IPS DF 4.7 (cell line): ENCODE measurements around the gene KRTAP10-3.
"Not testable (repeated sequence)": the region's sequence is repeated elsewhere in the genome, so short reads cannot be mapped to it uniquely, and the experiment has no call there.

Experiments
- DNase-seq: peaks from one replicate; pipeline ENCODE4 v3.0.0-alpha.2; 2013; ENCODE audit warnings: low spot score; ENCODE audit errors: extremely low read depth

The KRTAP10-3 gene

DNA sequence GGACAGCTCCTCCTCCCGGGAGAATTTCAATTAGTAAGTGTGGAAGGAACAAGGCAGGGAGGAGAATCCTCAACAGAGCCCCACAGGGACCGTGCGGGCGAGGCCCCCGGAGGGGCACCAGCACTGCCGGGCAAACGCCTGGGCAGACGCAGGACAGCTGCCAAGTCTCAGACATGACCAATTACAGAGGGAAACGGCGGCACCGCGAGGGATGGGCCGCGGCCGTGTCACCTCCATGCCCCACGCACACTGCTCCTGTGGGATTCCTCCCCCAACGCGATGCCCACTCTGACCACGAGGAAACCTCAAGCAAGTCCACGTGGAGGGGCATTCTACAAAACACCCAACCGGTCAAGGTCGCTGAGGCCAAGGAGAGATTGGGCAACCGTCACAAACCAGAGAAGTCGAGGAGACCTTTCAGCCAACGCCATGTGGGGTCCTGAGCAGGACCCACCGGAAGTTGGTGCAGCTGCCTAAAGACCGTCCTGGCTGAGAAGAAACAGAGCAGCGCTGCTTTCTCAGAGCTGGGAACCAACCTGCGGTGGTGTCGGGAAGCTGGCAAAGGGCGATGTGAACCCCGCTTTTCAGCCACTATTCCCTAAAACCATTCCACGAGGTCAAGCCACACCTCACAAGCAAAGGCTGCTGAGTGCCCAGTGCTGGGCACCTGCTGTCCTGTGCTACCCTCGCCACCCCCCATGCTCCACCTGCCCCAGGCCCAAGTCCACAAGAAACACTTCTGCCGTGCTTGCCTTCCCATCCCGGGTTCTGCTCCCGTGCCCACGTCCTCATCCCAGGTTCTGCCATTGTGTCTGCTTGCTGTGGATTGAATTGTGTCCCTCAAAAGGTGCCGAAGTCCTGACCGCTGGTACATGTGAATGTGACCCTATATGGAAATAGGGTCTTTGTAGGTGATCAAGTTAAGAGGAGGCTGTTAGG, 13.5 kb upstream of the KRTAP10-3 start:
- no peak for DNase-seq

DNA sequence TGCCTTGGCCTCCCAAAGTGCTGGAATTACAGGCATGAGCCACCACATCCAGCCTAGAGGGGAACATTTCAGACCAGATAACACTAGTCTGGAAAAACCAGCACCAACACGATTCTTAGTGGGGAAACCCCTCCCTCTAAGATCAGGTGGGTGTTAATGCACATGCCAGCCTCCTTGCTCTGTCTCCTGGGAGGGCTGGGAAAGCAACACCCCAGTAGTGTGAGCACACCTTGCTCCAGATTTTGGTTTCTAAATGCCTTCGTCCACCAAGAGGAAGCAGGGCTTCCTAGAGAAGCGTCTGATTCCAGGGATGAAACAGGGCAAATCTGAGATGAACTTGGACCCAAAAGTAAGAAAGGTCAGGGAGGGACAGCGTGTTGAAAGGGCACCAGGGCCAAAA, 12.7 kb upstream of the KRTAP10-3 start:
- no peak for DNase-seq

DNA sequence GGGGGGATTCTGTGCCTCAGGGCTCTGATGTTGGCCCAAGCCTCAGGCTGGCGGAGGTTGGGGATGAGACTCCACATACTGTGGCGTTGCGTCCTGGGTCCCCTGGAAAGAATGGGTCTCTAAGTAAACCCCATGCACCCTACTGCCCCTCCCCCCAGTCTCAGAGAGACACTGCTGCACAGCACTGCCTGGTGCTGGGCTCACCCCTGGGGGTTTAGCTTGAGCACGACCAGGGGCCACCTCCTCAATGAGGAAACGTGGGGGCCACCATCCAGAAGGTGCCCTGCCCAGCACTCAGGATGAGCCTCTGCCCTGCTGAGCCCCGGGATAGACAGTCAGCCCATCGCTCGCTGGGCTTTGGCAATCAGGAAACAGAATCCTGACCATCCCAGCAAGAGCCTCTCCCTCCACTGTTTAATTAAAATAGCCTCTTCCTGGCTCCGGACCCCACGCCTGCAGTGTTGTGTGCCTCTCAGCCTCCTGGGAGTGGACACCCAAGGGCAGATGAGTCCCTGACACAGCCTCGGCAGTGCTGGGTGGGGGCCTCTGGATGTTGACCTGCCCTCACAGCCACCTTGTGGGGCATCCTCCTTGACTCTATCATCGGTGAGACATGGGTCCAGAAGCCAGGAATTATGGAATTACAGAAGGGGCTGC, 11.4 kb upstream of the KRTAP10-3 start:
- DNase-seq: no peak

DNA sequence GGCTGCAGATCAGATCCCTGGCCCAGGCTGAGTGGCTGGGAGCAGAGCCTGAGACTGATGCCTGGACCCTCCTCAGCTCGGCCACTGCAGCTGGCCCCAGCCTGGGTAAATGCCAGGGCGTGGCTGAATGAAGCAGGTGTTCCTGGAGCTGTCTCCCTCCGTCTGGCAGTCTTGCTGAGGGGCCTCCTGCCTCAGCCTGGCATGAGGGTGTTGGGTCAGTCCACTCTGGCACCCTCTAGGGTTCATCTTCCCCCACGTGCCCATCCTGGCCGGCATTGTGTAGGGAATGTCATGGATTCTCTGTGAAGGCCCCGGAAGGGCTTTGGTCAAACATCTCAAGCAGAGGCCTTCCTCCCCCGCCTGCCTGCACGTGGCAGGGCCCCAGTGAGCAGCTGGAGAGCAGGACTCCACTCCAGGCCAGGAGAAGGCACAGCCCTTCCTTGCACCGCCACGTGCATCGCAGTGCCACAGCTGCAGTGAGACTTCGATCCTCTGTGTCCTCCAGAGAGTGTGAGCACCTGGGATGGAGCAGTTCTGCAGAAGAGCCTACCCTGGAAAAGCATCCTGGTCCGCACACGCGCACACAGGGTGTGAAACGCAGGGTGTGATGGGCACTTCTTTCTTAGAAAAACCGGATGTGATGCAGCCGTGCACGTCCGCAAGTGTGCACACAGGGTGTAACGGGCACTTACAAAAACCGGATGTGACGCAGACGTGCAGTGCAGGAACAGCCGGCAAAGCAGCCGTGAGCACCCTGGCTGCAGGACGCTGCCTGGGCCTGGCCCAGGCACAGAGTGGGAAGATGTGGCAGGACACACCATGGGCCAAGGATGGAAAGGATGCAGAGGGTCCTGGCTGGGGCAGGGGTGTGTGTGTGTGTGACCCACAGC, 10.3 kb upstream of the KRTAP10-3 start:
- no peak for DNase-seq

DNA sequence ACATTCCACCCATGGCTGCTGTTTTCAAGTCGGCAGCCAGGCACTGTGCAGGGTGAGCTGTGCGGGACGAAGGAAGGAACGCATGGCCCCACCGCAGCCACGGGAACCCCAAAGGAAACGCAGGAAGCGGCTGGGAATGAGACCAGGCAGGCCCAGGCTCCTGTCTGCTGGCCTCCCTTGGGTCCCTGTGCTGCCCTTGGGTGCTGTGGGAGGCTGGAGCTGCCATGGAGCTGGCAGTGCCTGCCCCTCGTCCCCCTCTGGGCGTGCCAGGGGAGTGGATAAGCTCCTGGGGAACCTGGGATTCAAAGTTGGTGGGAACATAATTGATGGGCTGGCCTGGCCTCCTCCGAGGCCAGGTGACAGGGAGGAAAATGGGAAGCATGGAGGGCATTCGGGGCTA, 9.7 kb upstream of the KRTAP10-3 start:
- DNase-seq: no peak

- DNase-seq: no peak
These were observed 9.0 kb upstream of the KRTAP10-3 start for GRCh38 chr21:44567481-44568171.

DNA sequence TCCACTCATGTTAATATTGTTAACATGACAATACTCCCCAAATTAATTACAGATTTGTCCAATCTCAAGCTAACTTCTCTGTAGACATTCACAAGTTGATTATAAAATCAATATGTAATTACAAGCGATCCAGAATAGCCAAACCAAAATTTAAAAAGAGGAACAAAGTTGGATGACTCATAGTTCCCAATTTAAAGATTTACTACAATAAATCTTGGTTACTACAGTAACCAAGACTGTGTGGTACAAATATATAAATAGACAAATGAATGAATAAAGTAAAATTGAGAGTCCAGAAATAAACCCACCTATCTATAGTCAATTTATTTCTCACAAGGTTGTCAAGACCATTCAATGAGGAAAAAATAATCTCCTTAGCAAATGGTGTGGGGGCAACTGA, 7.8 kb upstream of the KRTAP10-3 start:
- no peak for DNase-seq

- no peak for DNase-seq
These were observed 6.4 kb upstream of the KRTAP10-3 start for GRCh38 chr21:44564886-44565598.

- DNase-seq: no peak
These were observed 5.5 kb upstream of the KRTAP10-3 start for GRCh38 chr21:44564099-44564498.

GRCh38 chr21:44558329-44558675, 293 bp downstream of the KRTAP10-3 start:
- DNase-seq: not testable (repeated sequence)

- DNase-seq: no peak
These were observed 885 bp downstream of the KRTAP10-3 start for GRCh38 chr21:44557491-44558328.

DNA sequence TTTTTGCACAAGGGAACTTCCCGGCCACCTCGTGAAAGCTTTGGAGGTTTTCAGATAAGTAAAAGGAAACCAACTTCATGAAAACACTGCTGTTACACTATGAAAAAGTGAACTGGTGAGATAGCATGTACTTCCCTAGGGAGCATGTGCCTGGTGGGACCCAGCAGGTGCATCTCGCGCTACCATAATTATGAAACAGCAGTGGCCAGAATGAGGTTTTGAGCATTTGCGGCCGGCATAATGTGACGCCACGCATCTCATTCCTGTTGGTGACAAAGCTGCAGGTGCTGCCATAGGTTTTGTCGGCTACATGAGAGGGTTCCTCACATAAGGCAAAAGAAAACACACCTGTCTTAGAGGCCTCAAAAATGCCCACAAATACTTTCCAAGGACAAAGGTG, 1.7 kb downstream of the KRTAP10-3 start:
- no peak for DNase-seq

- no peak for DNase-seq
These were observed 3.3 kb downstream of the KRTAP10-3 start for GRCh38 chr21:44555200-44555875.

DNA sequence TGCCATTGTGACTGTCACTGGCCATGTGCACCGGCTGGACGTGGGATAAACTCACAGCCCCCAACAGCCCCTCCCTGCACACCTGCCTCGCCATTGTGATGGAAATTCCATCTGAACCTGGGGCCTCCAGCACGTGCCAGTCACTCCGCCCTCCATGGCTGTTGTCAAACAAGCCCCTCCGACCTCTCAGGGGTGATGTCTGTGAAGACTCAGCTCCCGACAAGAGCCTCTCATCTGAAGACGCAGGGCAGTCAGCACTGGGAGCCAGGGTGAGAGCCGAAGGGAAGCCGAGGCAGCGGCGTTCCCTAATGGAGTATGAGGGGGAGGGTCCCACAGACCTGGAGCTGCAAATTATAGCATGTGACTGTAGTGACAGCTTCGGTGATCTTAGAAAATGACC, 5.9 kb downstream of the KRTAP10-3 start:
- no peak for DNase-seq

GRCh38 chr21:44552136-44552535, 6.5 kb downstream of the KRTAP10-3 start:
- no peak for DNase-seq

GRCh38 chr21:44551340-44551961, 7.1 kb downstream of the KRTAP10-3 start, which contains the start of gene KRTAP10-2:
KRTAP10-2 (minus strand) TSS chr21:44551505; CDS start chr21:44551458, 47 bp downstream.
- no peak for DNase-seq

- no peak for DNase-seq
These were observed 7.8 kb downstream of the KRTAP10-3 start for GRCh38 chr21:44550807-44551206.

DNA sequence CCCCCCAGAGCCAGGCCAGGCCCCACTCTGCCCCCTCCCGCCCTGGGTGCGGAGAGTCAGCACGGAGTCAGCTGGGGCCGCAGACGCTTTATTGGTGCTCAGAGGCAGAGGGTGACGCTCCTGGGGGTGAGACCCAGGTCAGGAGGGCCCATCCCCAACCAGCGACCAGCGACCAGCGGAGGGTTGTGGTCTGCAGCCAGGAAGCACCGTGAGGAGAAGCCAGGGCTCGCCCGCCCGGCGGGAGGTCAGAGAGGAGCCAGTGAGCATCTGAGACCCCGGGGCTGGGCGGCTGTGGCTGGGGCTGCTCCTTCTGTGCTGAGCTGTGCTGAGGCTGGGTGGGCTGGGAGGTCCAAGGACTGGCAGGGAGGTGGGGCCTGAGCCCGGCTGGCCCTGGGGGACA, 8.3 kb downstream of the KRTAP10-3 start:
- not testable (repeated sequence) for DNase-seq
